ENCODE measurements around the gene DLEU7.

DLEU7 gene

GRCh38 chr13:50843257-50844083 is at the start of gene DLEU7:
TSS of gene DLEU7 (minus strand) at chr13:50843692. CDS start at chr13:50843646, 46 bp downstream.
- no peak for DNase-seq (ENCODE audit: low read depth in 1 of 2, low spot score in 1 of 2)

GRCh38 chr13:50892210-50892944 is 48.9 kb upstream of the DLEU7 start:
- DNase-seq (ENCODE audit: low read depth in 1 of 2, low spot score in 1 of 2) = no peak

GRCh38 chr13:50891206-50891605 is 47.7 kb upstream of the DLEU7 start:
- no peak for DNase-seq (ENCODE audit: low read depth in 1 of 2, low spot score in 1 of 2)

- no peak for DNase-seq (ENCODE audit: low read depth in 1 of 2, low spot score in 1 of 2)
These were observed 45.8 kb upstream of the DLEU7 start for GRCh38 chr13:50889317-50889716.

GRCh38 chr13:50888362-50888761 is 44.9 kb upstream of the DLEU7 start:
- no peak for DNase-seq (ENCODE audit: low read depth in 1 of 2, low spot score in 1 of 2)

GRCh38 chr13:50887151-50887550 is 43.7 kb upstream of the DLEU7 start:
- no peak for DNase-seq (ENCODE audit: low read depth in 1 of 2, low spot score in 1 of 2)

- DNase-seq (ENCODE audit: low read depth in 1 of 2, low spot score in 1 of 2) = no peak
These were observed 40.8 kb upstream of the DLEU7 start for GRCh38 chr13:50884265-50884664.

- DNase-seq (ENCODE audit: low read depth in 1 of 2, low spot score in 1 of 2) = no peak
These were observed 40.2 kb upstream of the DLEU7 start for GRCh38 chr13:50883728-50884127.

- DNase-seq (ENCODE audit: low read depth in 1 of 2, low spot score in 1 of 2) = no peak
These were observed 39.4 kb upstream of the DLEU7 start for GRCh38 chr13:50882816-50883435.

GRCh38 chr13:50873991-50874390 is 30.5 kb upstream of the DLEU7 start:
- DNase-seq (ENCODE audit: low read depth in 1 of 2, low spot score in 1 of 2) = no peak

GRCh38 chr13:50873467-50873866 is 30.0 kb upstream of the DLEU7 start:
- DNase-seq (ENCODE audit: low read depth in 1 of 2, low spot score in 1 of 2) = no peak

GRCh38 chr13:50871405-50871804 is 27.9 kb upstream of the DLEU7 start:
- no peak for DNase-seq (ENCODE audit: low read depth in 1 of 2, low spot score in 1 of 2)

GRCh38 chr13:50867637-50867945 is 24.1 kb upstream of the DLEU7 start:
- DNase-seq (ENCODE audit: low read depth in 1 of 2, low spot score in 1 of 2) = no peak

GRCh38 chr13:50866817-50867636 is 23.5 kb upstream of the DLEU7 start:
- no peak for DNase-seq (ENCODE audit: low read depth in 1 of 2, low spot score in 1 of 2)

GRCh38 chr13:50864492-50864891 is 21.0 kb upstream of the DLEU7 start:
- no peak for DNase-seq (ENCODE audit: low read depth in 1 of 2, low spot score in 1 of 2)

GRCh38 chr13:50855681-50856080 is 12.2 kb upstream of the DLEU7 start:
- no peak for DNase-seq (ENCODE audit: low read depth in 1 of 2, low spot score in 1 of 2)

GRCh38 chr13:50850445-50850844 is 7.0 kb upstream of the DLEU7 start:
- no peak for DNase-seq (ENCODE audit: low read depth in 1 of 2, low spot score in 1 of 2)

- DNase-seq (ENCODE audit: low read depth in 1 of 2, low spot score in 1 of 2) = no peak
These were observed 4.0 kb upstream of the DLEU7 start for GRCh38 chr13:50847501-50847900.

GRCh38 chr13:50846861-50847475 is 3.5 kb upstream of the DLEU7 start:
- DNase-seq (ENCODE audit: low read depth in 1 of 2, low spot score in 1 of 2) = no peak

GRCh38 chr13:50845211-50845610 is 1.7 kb upstream of the DLEU7 start:
- no peak for DNase-seq (ENCODE audit: low read depth in 1 of 2, low spot score in 1 of 2)

All from activated CD4-positive, alpha-beta T cell treated with anti-CD3 and anti-CD28 coated beads, Interleukin-2, amount 50 U/mL, for 24 hours (primary cell).